Hematopoietic multipotent progenitor cell treated with erythropoietin and hydrocortisone succinate and interleukin-3 and kit ligand, for 6 days (in vitro differentiated cells): ENCODE measurements around the gene ISG20.
"Not testable (repeated sequence)": the region's sequence is repeated elsewhere in the genome, so short reads cannot be mapped to it uniquely, and the experiment has no call there.

Experiments
- DNase-seq: peaks from one replicate; pipeline ENCODE4 v3.0.0-alpha.2; 2015

Gene ISG20

DNA sequence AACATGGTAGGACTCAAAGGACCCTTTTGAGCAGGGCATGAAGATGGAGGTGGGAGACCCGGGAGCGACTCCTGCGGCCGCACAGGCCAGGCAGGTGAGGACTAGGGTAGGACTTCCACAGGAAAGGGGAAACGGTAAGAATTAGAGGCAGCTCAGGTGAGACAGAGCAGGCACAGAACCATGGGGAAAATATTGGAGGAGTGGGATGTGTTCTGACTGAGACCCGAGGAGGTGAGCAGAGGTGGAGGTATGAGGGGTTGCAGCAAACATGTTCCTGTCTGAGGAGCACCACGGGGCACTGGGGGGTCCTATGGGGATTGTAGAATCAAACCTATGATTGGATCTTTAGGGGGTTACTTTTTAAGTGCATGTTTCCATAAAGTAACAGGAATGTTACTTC, 1.4 kb upstream of the ISG20 start:
- DNase-seq, result no peak

DNA sequence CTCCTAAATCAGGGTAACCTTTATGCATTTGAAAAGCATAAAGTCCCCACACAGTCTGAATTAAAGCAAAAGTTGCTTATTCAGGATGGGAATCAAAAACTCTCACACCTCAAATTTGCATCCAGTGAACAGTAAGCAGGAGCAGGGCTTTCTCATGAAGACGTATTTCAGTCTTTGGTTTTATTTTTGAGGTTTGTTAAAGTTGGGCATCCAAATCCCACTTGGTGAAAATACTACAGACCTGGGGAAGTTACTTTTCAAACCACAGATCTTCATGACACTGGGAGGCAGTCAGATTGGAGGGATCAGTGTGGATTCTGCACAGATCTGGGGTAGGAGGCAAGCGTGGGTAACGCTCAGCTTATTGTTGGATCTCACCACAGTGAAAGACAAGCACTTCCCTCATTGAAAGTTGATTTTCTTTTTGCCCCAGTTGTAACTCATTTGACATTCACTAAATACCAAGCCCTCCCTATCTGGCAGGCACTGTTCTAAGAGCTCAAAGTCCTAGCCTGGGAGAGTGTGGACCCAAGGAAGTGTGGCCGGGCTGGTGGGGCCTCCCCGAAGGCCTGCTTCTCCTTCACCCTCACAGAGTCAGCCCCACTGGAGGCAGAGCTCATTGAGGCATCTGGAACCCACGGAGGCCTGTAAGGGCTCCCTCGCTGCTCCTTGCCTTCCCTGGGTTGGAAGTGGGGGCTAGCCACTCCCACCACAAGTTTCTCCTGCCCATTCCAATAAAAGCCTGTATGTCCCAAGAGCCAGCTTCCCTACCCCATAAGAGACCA, 783 bp upstream of the ISG20 start:
- DNase-seq, result no peak

DNA sequence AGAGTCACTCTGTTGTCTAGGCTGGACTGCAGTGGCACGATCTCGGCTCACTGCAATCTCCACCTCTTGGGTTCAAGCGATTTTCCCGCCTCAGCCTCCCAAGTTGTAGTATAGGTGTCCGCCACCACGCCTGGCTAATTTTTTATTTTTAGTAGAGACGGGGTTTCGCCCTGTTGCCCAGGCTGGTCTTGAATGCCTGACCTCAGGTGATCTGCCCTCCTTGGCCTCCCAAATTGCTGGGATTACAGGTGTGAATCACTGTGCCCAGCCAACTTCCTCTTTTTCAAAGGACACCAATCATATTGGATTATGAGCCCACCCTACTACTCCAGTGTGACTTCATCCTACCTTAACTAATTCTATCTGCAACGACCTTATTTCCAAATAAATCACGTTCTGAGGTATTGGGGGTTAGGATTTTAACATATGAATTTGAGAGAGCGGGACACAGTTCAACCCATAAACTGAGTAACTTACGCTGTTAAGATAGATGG, 3.2 kb downstream of the ISG20 start:
- no peak for DNase-seq

DNA sequence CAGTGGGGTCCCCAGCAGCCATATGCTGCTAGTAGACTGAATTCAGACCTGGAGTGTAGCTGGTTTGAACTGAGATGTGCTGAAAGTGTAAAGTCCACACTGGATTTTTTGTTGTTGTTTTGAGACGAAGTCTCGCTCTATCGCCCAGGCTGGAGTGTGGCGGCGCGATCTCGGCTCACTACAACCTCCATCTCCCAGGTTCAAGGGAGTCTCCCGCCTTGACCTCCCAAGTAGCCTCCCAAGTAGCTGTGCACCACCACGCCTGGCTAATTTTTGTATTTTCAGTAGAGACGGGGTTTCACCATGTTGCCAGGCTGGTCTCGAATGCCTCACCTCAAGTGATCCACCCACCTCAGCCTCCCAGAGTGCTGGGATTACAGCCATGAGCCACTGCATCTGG, 3.7 kb downstream of the ISG20 start:
- not testable (repeated sequence) for DNase-seq

DNA sequence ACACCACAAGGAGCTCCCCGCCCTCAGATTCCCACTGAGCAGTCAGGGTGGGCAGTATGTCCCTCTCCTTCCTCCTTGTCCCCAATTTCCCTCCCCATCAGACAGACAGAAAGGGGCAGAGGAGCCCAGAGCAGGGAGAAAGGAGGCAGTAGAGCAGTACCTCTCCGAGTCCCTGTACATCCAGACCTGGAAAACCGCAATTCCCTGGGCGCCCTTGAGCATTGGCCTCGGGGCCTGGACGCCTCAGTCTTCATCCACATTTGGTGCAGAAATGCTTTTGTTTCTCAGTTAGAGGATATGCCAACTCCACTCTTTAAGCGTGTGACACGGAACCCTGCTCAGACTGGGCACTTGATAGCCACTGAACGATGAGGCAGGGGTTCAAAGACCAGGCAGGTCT, 5.9 kb downstream of the ISG20 start:
- no peak for DNase-seq

DNA sequence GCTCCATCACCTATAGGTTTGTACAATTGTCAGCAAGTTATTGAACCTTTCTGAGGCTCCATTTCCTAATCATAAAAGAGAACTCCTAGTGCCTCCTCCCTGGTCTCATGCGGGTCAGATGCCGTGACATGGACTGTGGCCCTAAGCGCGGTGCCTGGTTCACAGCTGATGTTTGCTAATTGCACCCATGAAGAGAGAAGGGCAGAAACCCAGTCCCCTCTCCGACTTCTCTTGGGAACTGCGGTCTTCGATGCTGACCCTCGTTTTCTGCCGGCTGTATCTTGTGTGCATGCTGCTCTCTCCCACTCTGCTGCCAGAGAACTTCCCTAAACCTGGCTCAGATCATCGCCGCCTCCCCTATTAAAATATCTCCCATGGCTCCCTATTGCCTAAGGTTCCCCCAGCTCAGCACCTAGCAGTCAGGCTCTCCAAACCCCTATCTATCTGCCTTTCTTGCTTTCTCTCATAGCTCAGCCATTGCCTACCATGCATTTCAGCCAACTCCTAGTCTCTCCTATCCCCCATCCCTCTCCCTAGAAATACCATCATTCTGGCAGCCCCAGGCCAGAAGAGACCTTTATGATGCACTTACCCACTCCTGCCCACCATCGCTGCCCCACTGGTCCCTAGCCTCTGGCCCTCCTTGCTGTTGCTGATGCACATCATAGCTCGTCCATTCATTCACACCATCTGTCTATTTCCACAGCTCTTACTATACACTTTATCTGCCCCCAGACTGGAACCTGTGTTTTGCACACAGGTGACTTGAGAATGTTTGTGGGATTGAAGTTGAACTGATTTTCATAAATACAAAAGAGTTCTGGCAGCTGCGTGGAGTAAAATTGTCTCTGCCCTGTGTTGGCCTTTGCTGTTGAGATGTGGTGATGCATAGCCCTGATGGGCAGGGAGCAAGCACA, 6.6 kb downstream of the ISG20 start:
- DNase-seq, result no peak

DNA sequence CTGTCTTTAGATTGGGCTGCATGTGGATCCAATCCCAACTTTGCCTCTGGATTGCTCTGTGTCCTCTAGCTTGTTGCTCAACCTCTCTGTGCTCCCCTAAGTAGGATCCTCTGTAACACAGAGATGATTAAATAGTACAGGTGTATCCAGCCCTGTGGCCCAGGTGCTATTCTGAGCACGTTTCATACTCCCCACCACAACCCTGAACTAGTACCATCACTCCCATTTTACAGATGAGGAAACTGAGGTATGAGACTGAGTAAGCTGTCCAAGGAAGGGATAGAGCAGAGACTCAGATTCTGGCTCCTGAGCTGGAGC, 7.2 kb downstream of the ISG20 start:
- no peak for DNase-seq

DNA sequence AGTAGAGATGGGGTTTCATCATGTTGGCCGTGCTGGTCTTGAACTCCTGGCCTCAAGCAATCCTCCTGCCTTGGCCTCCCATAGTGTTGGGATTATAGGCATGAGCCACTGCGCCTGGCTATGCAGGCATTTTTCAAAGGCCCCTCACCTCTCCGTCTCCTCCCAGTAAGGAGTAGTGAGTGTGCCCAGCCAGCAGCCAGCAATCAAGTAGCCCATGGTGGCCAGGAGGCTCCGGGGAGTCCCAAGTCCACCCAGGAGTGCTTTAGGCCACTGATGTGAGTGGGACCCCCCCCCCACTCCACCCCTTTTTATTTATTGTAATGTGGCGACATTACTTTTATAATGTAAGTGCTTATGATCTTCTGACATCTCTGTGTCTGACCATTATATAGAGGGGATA, 8.1 kb downstream of the ISG20 start:
- no peak for DNase-seq

DNA sequence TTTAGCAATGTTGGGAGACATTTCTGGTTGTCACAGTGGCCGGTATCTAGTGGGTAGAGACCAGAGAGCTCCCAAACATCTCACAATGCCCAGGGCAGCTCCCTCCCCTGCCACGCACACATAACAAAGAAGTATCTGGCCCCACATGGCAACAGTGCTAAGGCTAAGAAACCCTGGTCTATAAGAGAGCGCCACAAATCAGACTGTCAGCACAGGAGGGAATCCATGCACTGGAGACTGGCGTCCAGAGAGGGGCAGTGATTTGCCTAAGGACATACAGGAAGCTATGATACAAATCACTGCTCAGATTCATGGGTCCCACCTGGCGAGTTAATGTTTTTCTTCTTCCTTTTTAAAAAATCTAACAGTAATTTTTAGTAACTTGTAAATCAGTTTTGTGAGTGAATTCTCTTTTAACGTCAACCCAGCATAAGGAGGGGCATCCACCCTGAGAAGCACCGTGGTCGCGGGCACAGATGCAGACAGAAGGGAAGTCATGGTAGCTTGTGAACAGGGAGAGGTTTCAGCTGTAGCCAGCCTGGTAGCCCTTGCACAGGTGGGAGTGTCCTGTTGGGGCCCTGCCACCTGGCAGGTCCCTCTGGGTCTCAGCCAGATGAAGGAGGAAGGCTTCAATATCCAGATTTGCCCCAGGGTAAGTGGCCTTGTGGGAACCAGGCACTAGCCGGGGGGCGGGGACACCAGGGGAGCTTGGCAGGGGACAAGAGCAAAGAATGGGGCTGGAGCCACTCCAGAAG, 8.7 kb downstream of the ISG20 start:
- DNase-seq, result no peak

DNA sequence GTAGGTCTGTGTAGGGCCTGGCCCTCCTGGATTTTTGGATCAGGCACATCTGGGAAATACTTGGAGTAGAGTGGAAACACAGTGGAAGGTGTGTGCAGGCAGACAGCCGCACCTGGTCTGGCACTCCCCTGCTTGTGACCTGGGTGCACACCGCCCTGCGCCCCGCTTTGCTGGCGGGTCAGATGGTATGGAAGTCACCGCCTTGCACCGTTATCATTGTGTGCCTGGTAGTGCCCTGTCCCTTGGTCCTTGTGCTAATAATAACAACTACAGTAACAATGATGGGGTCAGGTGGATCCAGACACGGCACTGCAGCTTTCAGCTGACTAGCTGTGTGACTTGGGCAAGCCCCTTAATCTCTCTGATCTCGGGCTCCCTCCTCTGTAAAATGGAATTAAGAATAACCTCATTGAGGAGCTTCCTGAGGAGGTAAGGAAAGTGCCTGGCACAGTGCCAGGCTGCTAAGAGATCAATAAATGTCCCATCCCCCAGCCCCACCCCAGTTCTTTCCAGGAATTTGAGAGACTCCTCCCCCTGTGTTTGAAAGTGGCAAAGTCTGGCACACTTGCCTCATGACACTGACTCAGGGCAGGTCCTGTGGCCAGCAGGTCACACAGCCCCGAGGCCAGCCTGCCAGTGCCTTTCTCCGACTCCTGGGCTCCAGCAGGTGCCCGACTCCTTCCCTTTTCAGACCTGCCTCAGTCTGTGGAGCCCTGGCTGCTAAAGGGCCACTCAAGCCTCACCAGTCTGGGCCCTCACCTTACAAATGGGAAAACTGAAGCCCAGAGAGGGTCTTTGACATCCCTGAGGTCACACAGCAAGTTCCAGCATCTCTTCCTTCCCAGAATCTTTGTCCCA, 9.8 kb downstream of the ISG20 start:
- peak; percentile 59 for DNase-seq

DNA sequence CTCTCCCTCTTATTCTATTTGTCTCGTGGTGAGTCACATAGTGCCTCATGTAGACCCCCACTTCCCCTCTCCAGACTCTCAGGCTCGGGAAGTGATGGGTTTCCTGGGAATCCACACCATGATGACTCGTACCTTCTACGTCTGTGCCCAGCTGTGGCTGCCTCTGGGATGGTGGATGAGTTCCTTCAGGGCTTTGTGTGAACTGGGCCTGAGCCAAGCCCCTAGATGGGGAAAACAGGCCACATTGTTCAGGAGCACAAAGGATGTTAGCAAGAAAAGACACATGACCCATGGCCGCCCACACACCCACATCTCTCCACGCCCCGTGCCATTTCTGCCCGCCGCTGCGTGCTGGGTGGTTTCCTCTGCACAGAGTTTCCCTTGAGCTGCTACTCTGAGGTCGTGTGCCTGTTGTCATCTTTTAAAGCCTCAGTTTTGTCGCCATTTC, 10.5 kb downstream of the ISG20 start:
- no peak for DNase-seq

DNA sequence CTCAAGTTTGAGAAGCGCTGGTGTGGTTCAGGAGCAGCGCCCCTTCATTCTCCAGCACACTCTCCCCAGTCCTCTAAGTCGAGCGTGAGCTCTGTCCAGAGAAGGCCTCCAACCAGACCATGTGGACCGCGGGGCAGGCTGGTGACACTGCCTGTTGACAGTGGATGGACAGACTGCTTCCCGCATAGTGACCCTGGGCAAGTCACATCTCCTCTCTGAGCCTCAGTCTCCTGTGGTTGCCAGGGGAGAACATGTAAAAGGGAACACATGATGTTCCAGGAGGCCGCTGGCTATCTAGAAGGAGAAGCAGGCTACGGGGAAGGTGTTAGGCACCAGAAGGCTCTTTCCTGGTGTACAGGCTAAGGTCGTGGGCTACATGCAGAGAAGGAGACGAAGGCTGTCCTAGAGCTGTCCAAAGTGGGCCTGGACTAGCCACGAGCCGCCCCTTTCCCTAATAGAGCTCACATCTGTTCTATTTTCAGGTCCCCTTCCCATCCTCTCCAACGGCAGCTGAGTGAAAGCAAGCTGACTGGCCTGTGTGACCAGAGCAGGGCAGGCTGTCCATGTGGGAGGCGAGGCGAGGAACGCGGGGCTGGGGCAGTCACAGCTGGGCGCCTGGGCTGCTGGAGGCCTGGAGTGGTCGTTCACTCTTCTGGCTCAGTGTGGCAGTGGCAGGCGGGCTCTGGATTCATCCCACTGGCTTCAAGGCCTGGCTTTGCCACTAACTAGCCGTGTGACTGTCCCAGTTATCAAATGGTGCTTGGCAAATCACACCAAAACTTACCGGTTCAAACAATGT, 11.1 kb downstream of the ISG20 start:
- no peak for DNase-seq

DNA sequence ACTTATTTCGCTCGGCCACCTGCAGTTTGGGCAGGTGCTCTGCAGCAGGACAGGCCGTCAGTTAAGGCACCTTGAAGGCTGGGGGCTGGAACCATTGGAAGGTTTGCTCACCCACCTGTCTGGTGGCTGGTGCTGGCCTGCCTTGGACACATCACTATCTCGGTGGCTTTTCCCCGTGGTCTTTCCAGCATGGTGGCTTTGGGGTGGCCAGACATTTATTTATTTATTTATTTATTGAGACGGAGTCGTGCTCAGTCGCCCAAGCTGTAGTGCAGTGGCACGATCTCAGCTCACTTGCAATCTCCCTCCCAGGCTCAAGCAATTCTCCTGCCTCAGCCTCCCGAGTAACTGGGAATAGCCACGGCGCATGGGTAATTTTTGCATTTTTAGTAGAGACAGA, 11.7 kb downstream of the ISG20 start:
- no peak for DNase-seq

DNA sequence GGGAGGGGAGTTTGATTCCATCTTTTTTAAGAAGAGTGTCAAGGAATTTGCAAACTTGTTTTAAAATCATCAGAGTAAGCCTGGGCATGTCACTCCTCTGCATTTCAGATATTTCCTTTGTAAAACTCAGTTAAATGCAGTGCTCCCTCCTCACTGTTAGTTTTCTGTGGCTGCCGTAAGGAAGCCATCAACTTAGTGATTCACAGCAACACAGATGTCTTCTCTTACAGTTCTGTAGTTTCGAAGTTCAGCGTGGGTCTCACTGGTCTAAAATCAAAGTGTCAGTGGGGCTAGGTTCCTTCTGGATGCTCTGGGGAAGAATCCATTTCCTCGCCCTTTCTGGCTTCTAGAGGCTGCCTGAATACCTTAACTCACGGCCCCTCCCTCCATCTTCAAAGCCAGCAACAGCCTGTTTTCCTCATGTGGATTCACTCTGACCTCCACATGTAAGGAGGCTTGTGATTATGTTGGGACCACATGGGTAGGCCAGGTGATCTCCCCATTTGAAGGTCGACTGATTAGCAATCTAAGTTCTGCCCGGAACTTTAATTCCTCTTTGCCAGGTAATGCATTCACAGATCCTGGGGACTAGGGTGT, 12.4 kb downstream of the ISG20 start:
- no peak for DNase-seq

DNA sequence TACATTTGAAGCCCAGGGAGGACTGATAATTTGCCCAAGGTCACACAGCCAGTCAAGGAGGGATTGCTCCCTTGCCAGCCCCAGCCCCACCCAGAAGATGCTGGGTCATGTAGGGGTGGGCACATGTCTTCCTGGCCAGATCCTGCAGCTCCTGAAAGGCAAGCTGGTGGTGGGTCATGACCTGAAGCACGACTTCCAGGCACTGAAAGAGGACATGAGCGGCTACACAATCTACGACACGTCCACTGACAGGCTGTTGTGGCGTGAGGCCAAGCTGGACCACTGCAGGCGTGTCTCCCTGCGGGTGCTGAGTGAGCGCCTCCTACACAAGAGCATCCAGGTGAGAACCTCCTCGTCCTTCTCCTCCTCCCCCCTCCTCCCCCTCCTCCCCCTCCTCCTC, 13.2 kb downstream of the ISG20 start:
- DNase-seq, result no peak

DNA sequence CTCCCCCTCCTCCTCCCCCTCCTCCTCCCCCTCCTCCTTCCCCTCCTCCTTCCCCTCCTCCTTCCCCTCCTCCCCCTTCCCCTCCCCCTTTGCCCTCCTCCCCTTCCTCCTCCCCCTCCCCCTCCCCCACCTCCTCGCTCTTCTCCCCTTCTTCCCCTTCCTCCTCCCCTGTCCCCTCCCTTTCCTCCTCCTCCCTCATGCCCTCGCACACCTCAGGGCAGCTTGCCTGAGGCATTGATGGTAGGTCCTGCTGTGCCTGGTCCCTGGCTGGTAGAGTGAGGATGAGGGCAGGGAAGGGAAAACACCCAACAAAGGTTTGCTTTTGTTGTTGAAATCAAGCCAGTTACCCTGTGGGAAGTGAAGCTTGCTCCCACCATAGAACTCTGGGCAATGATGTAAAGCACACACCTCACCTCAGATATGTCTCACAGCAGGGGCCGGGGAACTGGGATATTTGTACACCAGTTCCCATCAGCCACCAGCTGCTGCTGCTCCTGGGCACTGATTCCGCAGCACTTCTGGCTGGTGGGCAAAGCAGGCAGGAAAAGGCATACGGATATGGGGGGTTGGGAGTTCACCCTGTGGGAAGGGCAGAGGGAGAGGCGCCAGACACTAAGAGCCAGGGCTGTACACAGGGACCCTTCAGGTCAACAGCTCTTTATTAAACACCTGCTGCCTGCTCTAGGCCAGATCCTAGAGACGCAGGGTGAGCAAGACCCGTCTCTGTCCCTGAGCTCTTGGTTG, 13.8 kb downstream of the ISG20 start:
- no peak for DNase-seq

DNA sequence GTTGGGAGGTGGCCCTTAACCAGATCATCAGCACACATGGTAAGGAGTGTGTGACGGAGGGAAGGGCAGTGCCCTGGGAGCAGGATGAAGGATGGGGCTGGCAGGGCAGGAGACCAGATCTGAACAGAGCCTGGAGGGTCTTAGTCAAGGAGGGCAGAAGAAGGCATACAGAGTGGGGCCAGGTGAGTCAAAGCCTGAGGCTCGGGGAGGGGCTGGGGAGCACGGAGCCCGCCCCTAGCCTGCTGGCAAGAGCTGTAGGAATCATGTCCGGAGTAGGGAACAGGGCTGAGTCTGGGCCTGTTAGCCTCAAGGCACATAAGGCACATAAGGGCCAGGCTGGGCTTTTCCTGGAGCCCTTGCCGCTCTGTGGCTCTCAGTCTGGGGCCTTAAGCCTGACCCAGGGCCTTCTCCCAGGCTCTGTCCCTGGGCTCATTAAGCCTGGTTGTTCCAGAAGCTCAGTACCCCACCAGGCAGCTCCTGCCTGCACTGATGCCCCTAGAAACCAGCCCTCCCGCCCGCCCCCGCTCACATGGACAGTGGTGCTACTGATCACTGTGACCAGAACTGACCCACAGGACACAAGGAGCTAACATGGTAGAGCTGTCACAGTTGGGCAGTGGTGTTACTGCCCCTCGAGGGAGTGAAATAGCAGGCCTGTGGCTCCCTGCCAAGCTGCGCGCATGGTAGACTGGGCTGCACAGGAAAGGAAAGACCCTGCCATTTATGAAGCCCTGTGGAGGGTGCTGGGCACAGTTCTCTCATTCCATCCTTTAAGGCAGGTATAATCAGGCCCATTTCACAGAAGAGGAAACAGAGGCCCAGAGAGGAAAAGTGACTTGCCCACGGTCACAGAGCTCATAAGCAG, 14.6 kb downstream of the ISG20 start:
- no peak for DNase-seq

DNA sequence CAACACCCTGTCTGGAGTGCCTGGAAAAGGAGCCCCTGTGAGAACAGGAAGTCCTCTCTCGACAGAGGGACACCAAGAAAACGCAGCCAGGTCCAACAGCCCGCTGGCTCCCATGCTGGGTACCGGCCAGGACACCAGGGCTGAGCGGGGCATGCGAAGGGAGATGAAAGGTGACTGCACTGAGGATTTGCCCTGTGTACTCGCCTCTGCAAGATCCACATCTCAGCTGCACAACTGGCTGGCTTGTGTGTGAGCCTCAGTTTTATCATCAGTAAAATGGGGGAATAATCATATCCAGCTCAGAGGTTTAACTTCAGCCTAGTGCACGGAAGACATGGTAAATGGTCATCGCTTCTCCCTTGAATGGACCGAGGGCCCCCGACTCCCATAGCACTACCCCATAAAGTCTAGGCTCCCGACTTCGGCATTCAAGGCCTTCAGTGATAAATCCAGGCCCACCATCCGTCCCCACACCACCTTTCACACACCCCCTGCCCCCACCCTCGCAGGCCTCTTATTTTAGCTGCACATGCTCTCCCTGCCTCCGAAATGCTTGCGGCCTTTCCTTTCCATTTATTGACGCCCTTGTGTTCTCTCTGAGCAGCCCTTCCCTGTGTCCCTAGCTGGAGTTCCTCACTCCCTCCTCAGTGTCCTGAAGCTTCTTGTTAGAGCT, 15.8 kb downstream of the ISG20 start:
- DNase-seq, result no peak

DNA sequence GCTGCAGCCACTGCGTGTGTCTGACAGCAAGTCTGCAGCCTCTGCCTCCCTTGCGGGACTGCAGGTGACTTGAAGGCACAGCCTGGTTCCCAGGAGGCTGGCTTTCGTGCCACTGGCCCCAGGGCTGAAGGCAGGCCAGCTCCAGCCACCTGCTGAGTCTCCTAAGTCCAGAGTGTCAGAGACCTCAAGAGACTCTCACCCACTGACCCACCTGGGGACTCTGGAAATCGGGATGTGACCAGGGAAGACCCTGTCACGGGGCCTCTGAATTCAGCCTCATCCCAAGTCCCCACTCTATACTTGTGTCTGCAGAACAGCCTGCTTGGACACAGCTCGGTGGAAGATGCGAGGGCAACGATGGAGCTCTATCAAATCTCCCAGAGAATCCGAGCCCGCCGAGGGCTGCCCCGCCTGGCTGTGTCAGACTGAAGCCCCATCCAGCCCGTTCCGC, 16.3 kb downstream of the ISG20 start:
- no peak for DNase-seq
